GM11168 (cell line): Measurements from ENCODE around the gene ATP6V0B.

Source experiments
- in situ Hi-C: fragments of 300-500 bp; cut with MboI; formaldehyde crosslinking; loops from one replicate; pipeline ENCODE4 v1.12.0; 2022; ENCODE audit warnings: low sequenced_read_pairs; ENCODE audit not compliant: unreplicated experiment

Gene ATP6V0B

DNA sequence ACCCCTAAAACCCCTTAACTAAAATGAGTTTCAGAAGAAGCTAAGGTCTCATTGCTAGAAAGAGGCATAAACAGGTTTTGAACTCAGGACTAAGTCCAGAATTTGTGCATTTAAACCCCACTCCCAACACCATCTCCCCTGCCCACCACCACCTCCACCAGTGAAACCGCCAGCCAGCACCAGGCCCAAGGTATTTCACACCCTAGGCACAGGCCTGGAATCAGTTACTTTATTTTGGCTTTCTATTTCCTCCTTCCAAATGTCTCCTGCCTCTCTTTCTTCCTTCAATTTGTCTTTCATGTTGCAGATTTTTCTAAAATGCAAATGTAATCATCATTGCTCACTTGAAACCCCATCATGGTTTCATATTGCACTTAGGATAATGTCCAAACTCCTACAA, 29.9 kb upstream of the ATP6V0B start:
- in situ Hi-C loops: no loop called here

DNA sequence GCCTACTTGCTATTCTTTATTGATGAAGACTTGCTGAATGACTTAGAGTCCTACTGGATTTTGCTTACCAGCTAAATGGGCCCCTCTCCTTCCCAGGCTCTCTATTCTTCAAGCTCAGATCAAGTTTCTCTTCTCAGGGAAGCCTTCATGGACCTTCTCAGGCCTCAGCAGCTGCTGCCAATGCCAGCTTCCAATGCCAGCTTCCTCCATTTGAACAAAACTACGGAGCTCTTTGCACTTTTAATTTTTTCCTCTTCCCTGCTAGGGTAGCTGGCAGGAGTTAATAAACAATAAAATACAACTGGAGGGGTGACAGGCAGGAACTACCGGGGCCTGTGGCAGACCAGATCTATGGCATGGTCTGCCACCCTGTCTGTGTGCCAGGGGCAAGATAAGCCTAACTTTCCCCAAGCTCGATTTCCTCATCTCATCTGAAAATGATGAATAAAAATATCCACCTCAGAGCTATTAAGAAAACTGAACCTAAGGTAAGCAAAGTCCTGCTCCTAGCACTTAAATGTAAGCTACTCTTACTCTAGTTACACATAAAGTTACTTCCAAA, 29.0 kb upstream of the ATP6V0B start:
- in situ Hi-C loops: no loop called here

DNA sequence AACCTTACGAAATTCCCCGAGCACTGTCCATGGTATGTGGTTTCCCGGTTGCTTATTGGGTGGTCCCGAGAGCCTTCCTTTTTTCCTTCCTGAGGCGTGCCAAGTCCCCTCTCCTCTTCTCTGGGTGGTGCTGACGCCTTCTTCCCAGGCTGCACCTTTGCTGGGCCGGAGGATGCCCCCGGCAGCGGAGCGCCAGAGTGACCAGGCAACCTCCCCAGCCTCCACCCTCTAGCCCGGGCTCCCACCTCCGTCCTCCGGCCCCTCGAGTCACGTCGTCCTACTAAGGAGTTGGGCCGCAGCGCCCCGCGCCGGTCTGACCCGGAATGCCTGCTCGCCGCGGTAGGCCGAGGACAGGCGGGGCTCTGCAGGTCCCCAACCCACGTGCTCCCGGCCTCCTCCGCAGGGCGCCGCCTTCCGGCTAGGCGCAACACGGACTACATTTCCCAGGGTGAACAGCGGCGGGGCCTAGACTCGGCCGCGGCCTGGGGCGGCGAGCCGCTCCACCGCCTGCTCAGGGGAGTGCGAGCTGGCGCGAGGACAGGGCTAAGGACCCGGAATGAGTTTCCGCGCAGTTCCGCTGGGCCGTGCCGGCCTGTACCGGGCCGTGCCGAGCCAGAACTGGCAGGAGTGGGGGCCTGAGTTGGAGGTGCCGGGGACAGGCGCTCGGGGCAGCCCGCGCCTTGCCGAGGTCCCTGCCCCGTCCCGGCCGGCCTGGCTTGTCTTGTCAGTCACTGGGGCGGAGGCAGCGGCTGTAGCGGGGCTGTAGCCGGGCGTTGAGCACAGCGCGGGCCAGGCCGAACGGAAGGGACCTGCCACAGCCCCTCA, 28.3 kb upstream of the ATP6V0B start, which contains the start of gene IPO13:
TSS of gene IPO13 (plus strand) at position 715 of the 825 bp plus-strand sequence. CDS start 651 bp downstream, outside the sequence.
- in situ Hi-C loops: no loop called here

DNA sequence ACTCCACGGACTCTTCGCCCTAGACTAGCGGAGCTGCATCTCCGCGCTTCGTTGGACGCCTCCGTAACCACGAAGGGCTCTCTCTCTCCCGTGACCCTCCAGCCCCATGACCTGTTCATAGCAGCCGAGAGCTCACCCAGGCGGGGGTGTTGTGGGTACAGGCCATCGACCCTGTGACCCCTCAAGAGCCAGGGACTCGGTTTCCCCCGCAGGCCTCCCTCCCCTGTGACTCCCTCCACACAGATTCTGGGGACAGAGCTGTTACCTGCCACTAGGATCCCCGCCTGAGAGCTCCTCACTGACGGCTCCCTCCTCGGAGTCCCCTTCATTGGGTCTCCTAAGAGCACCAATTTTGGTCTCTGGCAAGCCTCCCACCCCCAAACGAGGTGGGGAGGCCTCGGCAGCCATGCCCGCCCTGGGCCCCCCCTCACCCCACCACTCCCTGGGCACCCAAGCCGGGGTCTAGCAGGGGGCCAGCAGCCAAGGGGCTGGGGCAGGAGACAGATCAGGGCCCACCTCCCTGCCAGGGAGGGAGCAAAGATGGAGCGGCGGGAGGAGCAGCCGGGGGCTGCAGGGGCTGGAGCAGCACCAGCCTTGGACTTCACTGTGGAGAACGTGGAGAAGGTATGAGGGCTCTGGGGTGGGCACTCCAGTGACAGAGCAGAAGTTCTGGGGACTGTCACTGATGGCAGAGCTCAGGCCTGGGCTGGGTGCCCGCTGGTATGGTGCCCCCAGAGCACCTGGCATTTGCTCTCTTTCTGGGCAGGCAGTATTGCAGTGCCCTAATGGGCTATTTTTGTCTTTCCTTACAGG, 27.5 kb upstream of the ATP6V0B start:
- in situ Hi-C loops: no loop called here

DNA sequence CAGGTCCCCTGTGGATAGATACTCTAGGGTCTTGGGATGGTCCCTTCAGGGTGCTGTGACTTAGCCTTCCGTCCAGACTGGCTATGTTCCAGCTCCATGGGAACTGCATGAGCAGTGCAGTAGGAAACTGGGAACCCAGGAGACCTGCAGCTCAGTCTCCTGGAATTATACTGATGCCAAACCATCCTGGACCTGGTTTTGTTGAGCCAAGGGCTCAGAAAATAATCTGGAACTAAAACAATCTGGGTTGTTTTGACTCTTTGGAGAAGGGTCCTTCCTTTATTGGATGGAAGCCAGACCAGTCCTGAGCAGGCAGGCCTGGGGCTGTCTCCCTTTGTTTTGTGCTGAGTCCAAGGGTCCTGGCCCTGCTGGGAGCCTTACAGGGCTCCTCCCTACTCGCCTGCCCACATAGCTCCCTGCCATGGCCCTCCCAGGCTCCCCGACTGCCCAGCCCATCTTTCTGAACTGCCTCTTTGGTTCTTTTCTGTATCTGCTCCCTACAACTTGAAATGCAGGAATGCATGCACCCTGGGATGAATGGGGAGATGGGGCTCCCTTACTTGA, 26.8 kb upstream of the ATP6V0B start:
- in situ Hi-C loops: no loop called here

DNA sequence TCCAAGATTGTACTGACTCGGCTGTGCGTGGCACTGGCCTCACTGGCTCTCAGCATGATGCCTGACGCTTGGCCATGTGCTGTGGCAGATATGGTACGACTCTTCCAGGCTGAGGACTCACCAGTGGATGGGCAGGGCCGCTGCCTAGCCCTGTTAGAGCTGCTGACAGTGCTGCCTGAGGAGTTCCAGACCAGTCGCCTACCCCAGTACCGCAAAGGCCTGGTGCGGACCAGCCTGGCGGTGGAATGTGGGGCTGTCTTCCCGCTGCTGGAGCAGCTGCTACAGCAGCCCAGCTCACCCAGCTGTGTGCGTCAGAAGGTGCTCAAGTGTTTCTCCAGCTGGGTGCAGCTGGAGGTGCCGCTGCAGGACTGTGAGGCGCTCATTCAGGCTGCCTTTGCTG, 25.1 kb upstream of the ATP6V0B start:
- in situ Hi-C loops: no loop called here

DNA sequence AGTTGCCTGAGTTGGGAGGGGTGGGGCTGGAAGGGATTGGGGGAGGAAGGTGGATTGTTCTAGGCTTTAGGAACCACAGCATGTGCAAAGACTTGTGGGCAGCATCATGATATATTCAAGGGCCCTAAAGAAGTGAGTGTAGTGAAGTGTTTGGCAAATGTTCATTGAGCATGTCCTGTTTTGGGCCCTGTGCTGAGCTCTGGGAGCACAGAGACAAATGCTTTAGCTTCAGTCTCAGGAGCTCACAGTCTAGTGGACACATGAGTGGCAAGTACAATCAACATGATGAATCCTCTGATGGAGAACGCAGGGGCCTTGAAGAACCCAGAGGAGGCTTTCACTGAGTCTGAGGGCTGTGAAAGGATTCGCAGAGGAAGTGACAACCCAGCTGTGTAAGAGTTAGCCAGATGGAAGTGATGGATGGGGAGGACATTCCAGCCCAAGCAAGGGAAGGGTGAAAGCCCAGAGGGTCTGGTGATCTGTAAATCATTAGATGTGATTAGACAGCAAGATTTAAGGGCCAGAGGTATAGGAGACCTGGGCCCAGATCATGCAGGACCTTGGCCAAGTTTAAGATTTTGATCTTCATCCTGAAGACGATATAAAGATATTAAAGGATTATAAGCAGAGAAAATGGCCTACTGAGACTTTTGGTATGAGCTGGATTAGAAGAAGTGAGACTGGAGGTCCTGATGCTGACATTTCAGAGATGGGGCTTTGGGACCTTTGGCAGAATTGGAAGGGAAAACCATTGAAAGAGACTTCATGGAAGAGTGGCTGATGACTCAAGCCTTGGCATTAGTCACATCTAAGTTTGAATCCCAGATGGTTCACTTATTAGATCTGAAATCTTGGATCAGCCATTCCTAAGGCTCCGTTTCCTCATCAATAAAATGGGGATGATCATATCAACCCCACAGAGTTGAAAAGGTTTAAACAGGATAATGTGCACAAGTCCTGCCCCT, 23.5 kb upstream of the ATP6V0B start:
- in situ Hi-C loops: no loop called here

DNA sequence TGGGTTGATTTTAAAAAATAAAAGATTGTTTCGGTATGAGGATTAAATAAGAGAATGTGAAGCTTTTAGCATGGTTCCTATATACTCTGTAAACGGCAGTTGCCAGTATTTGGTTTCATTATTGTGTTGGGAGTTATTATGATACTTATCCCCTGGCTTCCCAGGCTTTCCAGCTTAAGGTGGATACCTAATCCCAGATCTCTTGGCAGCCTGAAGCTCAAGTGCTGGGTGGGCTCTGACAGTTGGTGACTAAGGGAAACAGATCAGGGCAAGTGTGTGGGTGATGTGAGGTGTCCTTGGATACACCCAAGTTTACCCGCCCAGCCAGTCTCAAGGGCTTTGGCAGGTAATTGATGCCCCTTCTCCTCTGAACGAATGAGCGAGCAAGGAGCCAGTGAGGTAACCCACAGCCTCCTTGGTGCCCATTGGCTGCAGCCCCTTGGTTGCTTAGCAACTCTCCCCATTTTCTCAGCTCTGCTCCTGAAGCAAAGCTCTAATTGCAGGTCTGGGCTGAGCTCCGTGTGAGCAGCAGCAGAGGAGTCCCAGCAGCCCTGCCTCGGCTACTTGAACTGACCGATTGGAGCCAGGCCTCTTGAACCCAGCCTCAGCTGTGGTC, 21.9 kb upstream of the ATP6V0B start:
- in situ Hi-C loops: no loop called here

DNA sequence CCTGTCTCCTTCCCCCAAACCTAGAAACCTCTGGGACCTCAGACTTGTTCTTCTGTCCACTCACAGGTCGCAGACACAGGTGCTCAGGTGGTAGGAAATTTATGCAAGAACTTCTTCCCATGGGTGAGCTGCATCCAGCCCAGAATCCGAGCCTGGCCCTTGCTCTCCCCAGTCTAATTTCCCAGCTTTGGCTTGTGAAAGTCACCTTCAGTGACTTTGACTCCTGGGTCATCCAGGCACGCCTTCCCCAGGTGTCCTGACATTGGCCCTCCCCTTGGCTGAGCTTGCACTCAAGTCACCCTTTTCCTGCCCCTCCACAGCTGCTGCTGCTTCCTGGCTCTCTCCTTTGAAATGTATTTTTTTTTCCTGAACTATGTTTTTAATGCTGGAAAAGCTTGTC, 21.4 kb upstream of the ATP6V0B start:
- in situ Hi-C loops: no loop called here

DNA sequence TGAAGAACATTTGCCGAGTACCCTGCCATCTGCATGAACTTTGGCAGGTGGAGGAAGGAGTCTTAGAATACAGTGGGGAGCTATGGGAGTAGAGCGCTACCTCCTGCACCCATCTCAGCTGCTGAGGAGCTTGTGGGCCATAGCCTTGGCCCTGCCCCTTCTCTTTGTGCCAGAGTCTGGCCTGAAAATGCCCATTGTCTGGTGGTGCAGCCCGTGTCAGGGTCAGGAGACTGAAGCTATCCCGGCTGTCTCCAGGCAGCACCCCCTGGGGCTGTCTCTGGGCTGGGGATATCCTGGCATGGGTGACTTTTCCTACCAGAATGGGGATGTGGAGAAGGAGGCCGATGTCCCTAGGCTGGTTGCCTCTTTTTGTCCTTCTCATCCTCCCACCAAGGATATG, 20.7 kb upstream of the ATP6V0B start:
- in situ Hi-C loops: no loop called here

DNA sequence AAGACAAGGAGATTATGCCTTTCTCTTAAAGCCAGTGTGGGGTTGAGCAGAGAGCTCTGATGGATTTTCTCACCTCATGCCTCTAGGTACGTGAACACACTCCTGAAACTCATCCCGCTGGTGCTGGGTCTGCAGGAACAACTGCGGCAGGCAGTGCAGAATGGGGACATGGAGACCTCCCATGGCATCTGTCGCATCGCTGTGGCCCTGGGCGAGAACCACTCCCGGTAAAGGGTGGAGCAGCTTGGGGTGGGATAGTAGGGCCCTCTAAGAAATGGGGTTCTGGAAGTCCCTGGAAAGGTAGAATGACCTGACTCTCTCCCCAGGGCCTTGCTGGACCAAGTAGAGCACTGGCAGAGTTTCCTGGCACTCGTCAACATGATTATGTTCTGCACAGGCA, 18.5 kb upstream of the ATP6V0B start:
- in situ Hi-C loops: no loop called here

DNA sequence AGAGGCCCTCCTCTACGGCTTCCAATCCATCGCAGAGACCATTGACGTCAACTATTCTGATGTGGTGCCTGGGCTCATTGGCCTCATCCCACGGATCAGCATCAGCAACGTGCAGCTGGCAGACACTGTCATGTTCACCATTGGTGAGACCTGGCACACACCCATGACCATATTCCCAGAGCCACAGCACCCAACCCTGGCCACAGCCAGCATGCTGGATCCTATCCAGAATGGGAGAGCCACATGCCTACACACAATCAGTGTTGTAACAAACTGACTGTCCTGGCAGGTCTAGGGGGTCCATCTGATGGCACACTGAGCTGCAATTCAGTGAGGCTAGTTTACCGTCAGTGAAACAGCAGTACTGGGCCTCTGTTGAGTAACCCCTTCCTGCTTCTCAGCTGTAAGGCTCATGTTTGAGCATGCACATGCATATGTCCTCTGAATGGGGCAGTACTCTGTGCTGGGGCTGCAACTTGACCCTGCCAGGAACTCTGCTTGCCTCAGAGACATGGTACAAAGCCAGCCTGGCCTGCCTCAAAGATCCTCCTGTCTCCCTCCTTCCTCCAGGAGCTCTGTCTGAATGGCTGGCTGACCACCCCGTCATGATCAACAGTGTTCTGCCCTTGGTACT, 17.2 kb upstream of the ATP6V0B start:
- in situ Hi-C loops: no loop called here

DNA sequence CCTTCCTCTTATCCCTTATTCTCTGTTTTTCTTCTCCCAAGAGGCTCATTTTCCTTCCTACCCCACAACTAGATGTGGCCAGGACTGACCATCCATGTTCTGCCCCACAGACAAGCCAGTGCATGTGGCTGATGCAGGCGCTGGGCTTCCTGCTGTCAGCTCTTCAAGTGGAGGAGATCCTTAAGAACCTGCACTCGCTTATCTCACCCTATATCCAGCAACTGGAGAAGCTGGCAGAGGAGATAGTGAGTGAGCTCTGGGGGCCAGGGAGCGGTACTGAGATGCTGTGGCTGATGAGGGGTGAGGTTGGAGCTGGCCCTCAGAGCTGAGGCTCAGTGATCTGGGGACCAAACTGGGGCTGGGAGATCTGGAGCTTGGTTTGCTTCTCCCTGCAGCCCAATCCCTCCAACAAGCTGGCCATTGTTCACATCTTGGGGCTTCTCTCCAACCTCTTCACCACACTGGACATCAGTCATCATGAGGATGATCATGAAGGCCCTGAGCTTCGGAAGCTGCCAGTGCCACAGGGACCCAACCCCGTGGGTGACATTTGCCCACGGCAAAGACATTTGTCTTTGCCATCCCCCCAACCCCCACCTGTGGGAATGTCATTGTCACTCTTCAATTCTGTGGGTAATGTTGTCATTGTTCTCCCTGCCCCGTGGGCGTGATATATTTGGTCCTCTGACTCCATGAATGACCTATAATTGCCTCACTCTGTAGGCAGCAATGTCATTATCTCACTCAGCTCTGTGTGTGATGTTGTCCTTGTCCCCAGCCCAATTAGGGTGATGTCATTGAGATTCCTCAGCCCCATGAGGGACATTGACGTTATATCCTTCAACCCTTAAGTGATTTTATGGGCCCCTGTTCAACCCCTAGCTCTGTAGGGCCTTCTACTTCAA, 16.2 kb upstream of the ATP6V0B start:
- in situ Hi-C loops: no loop called here

DNA sequence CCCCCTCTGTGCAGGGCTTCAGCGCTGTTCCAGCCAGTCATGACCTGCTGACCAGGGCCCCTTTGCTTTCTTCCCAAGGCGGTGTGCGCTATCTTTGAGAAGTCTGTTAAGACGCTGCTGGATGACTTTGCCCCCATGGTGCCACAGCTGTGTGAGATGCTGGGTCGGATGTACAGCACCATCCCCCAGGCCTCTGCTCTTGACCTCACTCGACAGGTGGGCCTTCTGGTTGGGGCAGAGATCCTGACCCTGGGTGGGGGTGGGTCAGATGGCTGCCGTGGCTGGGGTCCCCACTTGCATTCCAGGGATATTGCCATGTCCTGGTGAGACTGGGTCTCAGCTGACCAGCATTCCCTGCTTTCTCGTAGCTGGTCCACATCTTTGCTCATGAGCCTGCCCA, 14.0 kb upstream of the ATP6V0B start:
- in situ Hi-C loops: no loop called here

DNA sequence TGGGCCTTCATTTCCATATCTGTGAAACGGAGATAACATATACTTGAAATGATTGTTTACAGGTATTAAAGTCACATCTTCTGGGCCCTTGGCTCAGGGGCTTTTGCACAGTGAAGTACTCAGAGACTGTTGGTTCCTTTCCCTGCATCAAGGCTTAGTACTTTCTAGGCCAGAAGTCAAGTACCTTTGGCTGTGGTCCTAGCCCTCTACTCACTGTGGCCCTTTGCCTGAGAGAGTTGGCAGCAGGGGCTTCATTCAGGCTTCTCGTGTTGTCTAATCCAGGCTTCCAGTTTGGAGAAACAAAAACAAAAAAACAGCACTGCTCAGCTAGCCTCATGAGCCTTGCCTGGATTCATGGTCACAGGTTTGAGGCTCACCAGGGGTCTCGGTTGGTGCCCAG, 13.1 kb upstream of the ATP6V0B start:
- in situ Hi-C loops: no loop called here

DNA sequence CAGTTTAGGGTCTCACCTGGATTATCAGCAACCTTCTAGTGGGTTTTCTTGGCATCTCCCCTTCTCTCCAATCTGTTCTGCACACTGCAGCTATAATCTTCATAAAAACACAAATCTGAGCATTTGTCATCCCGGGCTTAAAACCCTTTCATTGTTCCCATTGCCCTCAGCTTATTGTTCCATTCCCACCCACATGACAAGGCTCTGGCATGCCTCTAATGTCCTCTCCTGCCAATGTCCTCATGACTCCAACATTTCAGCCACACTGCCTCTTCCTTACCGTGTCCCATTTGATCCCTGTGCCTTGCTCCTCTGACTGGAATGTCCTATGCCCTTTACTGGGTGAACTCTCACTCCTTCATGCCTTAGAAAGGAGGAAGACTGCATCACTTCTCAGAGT, 12.4 kb upstream of the ATP6V0B start:
- in situ Hi-C loops: no loop called here

DNA sequence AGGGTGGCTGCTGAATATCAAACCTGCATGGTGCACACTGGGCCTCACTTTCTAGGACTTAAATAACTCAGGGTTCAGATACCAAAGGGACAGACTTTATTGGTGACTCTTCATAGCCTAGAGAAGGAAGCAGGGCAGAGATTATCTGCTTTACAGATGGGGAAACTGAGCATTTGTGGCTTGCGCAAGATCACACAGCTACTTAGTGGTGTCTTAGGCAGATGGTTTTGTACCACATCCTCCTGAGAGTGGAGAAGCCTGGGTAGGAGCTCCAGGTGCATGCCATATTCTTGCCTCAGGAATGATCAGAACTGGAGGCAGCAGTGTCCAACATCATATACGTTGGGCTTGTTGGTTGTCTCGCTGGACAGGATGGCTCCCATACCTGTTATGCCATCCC, 11.8 kb upstream of the ATP6V0B start:
- in situ Hi-C loops: no loop called here

DNA sequence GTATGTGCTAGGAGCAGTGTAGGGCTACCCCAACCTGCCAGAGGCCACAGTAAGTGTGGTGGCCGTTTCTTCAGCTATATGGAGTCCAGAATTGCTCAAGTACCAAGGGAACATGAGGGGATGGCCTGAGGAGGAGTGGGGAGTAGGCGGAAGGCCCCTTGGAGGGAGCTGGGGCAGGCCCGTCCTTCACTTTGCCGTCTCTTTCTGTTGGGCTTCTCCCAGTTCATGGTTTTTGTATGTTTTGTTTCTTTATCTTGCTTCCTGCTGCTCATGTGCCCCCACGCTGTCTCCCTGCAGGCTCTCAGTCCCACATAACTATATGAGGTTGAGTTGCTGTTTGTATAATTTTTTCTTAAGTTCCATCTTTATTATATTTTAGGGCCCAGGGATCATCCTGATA, 10.9 kb upstream of the ATP6V0B start:
- in situ Hi-C loops: no loop called here
